PFSK-1 (cell line): ENCODE measurements around the gene CNN3.

Source experiments
- FOXP2 ChIP-seq: optimal IDR thresholded peaks from 2 replicates; pipeline ENCODE3; 2011; ENCODE audit warnings: borderline replicate concordance, control low read depth, inconsistent platforms; ENCODE audit not compliant: insufficient read depth; ENCODE audit errors: extremely low read length, extremely low read depth
- POLR2AphosphoS5 ChIP-seq: IDR thresholded peaks from 2 replicates; pipeline ENCODE4 v1.6.1; 2012; ENCODE audit warnings: low read depth, mild to moderate bottlenecking, control low read depth, low read length, moderate library complexity
- SIN3A ChIP-seq: IDR thresholded peaks from 2 replicates; pipeline ENCODE4 v1.6.1; 2012; ENCODE audit warnings: mild to moderate bottlenecking, low read length, moderate library complexity, borderline replicate concordance; ENCODE audit not compliant: insufficient read depth
- TAF1 ChIP-seq: IDR thresholded peaks from 2 replicates; pipeline ENCODE4 v1.6.1; 2012; ENCODE audit warnings: low read length, control low read depth, borderline replicate concordance; ENCODE audit not compliant: insufficient read depth
- TF ChIP-seq, protein P1 (sequence below), 2 experiments: IDR thresholded peaks; 2 replicates each; pipeline versions ENCODE4 v1.6.1 to v1.8.0; 2011 to 2012; ENCODE audit warnings: low read depth in 2 of 2, low read length in 2 of 2, control low read depth in 1 of 2, inconsistent platforms in 1 of 2, mild to moderate bottlenecking in 1 of 2, moderate library complexity in 1 of 2; ENCODE audit not compliant: insufficient read depth in 1 of 2

DNA sequence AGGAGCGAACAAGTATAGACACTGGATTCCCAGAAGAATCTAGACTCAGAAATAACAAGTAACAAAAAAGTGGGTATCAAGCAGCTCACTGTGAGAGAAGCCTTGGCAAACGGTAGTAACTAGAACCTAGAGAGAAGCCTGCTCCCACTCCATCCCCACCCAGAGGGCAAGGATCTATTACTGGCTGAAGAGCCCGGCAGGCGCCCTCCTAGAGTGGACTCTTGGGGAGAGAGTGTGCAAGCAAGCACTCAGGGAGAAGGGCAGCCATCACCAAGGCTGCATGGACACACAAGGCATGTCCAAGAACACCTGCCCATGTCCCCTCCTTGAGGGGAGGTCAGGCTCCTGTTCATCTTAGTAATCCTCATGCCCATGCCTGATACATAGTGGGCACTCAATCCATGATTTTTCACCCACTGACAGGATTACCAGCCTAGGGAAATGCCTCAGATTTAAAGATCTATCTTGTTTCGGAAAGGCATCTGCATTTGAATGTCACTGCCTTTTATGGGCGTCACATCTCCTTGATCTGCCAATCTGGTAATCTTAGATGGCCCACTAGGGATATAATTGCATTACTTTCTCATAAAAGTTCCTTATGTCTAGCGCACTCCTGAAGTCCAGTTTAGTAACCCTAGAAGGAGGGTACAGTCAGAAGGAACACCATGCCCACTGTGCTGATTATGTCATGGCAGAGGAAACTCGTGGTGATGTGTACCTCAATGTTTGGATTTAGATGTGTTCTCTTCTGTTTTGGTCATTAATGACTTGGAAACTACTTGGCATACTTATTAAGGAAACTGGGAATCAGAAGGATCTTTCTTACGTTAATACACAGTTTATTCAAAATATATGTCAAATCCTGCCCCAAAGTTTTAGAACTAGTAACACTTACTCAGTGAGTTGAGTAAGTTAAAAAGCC, 14.4 kb downstream of the CNN3 start:
- TF ChIP-seq, protein P1, sequence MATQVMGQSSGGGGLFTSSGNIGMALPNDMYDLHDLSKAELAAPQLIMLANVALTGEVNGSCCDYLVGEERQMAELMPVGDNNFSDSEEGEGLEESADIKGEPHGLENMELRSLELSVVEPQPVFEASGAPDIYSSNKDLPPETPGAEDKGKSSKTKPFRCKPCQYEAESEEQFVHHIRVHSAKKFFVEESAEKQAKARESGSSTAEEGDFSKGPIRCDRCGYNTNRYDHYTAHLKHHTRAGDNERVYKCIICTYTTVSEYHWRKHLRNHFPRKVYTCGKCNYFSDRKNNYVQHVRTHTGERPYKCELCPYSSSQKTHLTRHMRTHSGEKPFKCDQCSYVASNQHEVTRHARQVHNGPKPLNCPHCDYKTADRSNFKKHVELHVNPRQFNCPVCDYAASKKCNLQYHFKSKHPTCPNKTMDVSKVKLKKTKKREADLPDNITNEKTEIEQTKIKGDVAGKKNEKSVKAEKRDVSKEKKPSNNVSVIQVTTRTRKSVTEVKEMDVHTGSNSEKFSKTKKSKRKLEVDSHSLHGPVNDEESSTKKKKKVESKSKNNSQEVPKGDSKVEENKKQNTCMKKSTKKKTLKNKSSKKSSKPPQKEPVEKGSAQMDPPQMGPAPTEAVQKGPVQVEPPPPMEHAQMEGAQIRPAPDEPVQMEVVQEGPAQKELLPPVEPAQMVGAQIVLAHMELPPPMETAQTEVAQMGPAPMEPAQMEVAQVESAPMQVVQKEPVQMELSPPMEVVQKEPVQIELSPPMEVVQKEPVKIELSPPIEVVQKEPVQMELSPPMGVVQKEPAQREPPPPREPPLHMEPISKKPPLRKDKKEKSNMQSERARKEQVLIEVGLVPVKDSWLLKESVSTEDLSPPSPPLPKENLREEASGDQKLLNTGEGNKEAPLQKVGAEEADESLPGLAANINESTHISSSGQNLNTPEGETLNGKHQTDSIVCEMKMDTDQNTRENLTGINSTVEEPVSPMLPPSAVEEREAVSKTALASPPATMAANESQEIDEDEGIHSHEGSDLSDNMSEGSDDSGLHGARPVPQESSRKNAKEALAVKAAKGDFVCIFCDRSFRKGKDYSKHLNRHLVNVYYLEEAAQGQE (IDR thresholded peaks at IDR 0.05; ENCODE audit: insufficient read depth in 1 of 2, low read depth in 2 of 2, low read length in 2 of 2): no peak
- no peak for TF ChIP-seq POLR2AphosphoS5
- TF ChIP-seq TAF1: no peak
- no peak for TF ChIP-seq SIN3A
- no peak for TF ChIP-seq FOXP2
